Measurements from ENCODE around the gene CLCA4.

DNA sequence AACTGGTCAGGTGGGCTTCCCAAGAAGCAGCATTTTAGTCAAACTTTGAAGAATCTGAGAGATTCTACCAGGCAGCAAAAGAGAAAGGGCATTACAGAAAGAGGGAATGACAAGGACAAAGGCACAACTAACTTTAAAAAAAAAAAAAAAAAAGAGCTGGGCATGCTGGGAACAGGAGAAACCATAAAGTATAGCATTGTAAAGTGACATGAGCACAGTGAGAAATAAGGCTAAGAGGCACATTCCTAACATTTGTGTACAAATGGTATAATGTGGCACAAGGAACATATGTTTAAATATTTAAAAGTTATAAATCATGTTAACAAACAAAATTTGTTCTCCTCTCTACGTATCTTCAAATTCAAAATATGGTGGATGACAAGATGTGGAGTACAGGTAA lies 69.6 kb downstream of the CLCA4 start:
- TF ChIP-seq, protein P1, sequence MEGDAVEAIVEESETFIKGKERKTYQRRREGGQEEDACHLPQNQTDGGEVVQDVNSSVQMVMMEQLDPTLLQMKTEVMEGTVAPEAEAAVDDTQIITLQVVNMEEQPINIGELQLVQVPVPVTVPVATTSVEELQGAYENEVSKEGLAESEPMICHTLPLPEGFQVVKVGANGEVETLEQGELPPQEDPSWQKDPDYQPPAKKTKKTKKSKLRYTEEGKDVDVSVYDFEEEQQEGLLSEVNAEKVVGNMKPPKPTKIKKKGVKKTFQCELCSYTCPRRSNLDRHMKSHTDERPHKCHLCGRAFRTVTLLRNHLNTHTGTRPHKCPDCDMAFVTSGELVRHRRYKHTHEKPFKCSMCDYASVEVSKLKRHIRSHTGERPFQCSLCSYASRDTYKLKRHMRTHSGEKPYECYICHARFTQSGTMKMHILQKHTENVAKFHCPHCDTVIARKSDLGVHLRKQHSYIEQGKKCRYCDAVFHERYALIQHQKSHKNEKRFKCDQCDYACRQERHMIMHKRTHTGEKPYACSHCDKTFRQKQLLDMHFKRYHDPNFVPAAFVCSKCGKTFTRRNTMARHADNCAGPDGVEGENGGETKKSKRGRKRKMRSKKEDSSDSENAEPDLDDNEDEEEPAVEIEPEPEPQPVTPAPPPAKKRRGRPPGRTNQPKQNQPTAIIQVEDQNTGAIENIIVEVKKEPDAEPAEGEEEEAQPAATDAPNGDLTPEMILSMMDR (conservative IDR thresholded peaks at IDR 0.05): no peak
- no peak for TF ChIP-seq ZFX (IDR thresholded peaks at IDR 0.05)

Measured in C4-2B (cell line).